GM12875 (cell line): ENCODE results near the gene ELL.

Source experiments
- H3K4me3 ChIP-seq: one replicate; pipeline ENCODE4 v1.5.1; 2011; ENCODE audit warnings: low read depth, low read length, control low read depth
- CTCF ChIP-seq: IDR thresholded peaks from 2 replicates; pipeline ENCODE4 v1.5.1; 2011; ENCODE audit warnings: low read depth, mild to moderate bottlenecking, control low read depth, inconsistent platforms, low read length, moderate library complexity, borderline replicate concordance; ENCODE audit not compliant: insufficient read depth

Gene ELL

GRCh38 chr19:18488403-18488723 lies 33.5 kb downstream of the ELL start:
- TF ChIP-seq CTCF: no peak
- no peak overlapping the region for H3K4me3 ChIP-seq

GRCh38 chr19:18487576-18488402 lies 34.1 kb downstream of the ELL start:
- no peak overlapping the region for H3K4me3 ChIP-seq
- TF ChIP-seq CTCF: 0 out of 2 replicates have a peak, but pooled peaks have one; percentile 12

- TF ChIP-seq CTCF: no peak
- H3K4me3 ChIP-seq: no peak overlapping the region
Observed at GRCh38 chr19:18486746-18487145, 35.1 kb downstream of the ELL start.

- no peak for TF ChIP-seq CTCF
- no peak overlapping the region for H3K4me3 ChIP-seq
Observed at GRCh38 chr19:18484992-18485391, 36.9 kb downstream of the ELL start.

GRCh38 chr19:18483119-18483890 lies 38.6 kb downstream of the ELL start:
- H3K4me3 ChIP-seq: no peak overlapping the region
- no peak for TF ChIP-seq CTCF

GRCh38 chr19:18481505-18482222 lies 40.2 kb downstream of the ELL start:
- no peak overlapping the region for H3K4me3 ChIP-seq
- no peak for TF ChIP-seq CTCF
